NCI-H1694 (cell line): ENCODE results near the gene AMY1C.
"Not testable (repeated sequence)": the region's sequence is repeated elsewhere in the genome, so short reads cannot be mapped to it uniquely, and the experiment has no call there.

Experiments used
- DNase-seq: peaks from one replicate; lab custom pipeline; 2025; lab: John Stamatoyannopoulos, UW

Gene AMY1C

DNA sequence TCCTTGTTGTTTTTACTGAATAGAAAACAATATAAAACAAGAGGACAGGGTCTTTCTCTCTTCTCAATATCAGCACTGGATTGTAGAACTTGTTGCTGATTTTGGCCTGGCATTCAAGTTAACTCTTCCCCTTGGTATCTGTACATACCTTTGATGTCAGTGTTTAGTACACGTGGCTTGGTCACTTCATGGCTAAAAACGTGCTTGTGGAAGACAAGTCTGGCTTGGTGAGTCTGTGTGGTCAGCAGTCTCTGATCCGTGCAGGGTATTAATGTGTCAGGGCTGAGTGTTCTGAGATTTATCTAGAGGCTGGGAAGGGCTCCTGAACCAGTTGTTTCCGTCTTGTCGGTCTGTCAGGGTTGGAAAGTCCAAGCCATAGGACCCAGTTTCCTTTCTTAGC is at the start of gene AMY1C:
Gene AMY1C (plus strand): TSS at position 301 of the 400 bp plus-strand sequence. CDS start 572 bp downstream, outside the sequence.
- DNase-seq: not testable (repeated sequence)

- DNase-seq: not testable (repeated sequence)
Measured at GRCh38 chr1:103700669-103701068, 49.0 kb upstream of the AMY1C start.

GRCh38 chr1:103701256-103701655 is 48.4 kb upstream of the AMY1C start:
- not testable (repeated sequence) for DNase-seq

GRCh38 chr1:103707670-103708069 is 42.0 kb upstream of the AMY1C start:
- not testable (repeated sequence) for DNase-seq

DNA sequence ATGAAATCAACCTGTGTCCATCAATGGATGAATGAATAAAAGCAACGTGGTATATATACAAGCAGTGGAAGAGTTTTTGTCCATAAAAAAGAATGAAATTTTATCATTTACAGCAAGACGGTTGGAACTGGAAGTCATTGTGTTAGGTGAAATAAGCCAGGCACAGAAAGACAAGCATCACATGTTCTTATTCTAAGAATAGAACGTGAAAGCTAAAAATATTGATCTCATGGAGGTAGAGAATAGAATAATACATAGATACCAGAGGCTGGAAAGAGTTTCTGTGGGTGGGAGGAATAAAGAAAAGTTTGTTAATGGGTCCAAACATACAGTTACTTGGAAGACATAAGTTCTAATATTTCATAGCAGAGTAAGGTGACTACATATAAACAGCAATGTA is 39.3 kb upstream of the AMY1C start:
- not testable (repeated sequence) for DNase-seq

- not testable (repeated sequence) for DNase-seq
Measured at GRCh38 chr1:103717404-103717803, 32.3 kb upstream of the AMY1C start.

DNA sequence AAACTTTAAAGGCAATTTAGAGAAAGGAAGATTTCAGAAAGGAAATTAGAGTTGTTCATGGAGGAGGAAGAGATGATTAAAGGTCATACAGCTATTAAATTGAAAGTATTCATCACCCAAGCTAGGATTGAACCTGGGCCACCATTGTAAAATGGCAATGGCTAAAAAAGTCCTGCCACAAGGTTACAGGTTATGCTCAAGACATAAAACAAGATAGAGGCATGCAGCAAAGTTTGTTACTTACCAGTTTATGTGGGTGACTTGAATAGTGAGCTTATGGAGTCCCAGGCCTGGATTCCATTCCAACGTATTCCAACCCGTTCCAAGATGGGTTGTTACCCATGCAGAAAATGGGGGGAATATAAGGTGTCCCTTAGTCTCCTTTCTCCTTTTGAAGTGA is 28.2 kb upstream of the AMY1C start:
- DNase-seq: not testable (repeated sequence)

- DNase-seq: not testable (repeated sequence)
Measured at GRCh38 chr1:103735334-103735733, 14.4 kb upstream of the AMY1C start.

GRCh38 chr1:103738031-103738430 is 11.7 kb upstream of the AMY1C start:
- not testable (repeated sequence) for DNase-seq

GRCh38 chr1:103744449-103744848 is 5.2 kb upstream of the AMY1C start:
- DNase-seq: not testable (repeated sequence)

DNA sequence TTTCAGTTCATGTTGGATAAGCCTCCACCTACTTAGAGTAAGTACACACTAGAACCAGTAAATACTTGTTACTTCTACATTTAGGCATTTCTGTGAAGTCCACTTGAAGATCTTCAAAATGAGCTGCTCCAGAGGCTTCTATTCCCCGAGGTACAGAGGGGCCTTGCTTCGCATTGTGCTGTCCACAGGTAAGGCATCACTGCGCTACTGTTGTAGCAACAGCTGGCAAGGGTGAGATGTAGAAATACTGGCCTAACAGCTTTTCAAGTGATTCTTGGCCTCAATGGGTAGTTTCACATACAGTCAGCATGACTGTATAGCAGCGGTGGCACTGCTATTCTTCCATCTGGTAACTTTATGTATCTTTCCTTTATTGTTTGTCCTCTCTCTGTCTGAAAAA is 4.7 kb upstream of the AMY1C start:
- not testable (repeated sequence) for DNase-seq

GRCh38 chr1:103748273-103748672 is 1.4 kb upstream of the AMY1C start:
- not testable (repeated sequence) for DNase-seq

- DNase-seq: no peak
Measured at GRCh38 chr1:103761896-103762295, 12.2 kb downstream of the AMY1C start.

- DNase-seq: no peak
Measured at GRCh38 chr1:103779932-103780331, 30.2 kb downstream of the AMY1C start.

DNA sequence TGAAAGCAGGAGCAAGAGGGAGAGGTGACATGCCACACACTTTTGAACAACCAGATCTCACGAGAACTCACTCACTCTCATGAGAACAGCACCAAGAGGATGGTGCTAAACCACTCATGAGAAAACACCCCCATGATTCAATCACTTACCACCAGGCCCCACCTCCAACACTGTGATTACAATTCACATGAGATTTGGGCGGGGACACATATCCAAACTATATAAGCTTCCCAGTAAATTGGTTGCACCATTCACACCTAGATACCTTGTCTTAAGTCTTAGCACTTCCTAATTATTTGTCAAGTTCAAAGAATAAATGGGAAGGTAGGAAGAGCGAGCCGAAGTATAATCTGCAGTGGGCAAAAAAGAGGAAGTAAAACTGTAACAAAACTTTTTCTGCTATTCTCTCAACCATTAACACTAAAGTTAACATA is 34.3 kb downstream of the AMY1C start:
- DNase-seq: no peak

- no peak for DNase-seq
Measured at GRCh38 chr1:103788377-103788776, 38.7 kb downstream of the AMY1C start.

- no peak for DNase-seq
Measured at GRCh38 chr1:103790172-103790571, 40.5 kb downstream of the AMY1C start.
